ENCODE measurements around the gene FAM83C. TPM values are rescaled to one million over a fixed set of nuclear protein-coding genes. Genes with fewer than 3 reads are reported as not detected.

Gene FAM83C
- total RNA-seq, 4 donors from 2014 or later = not detected

DNA sequence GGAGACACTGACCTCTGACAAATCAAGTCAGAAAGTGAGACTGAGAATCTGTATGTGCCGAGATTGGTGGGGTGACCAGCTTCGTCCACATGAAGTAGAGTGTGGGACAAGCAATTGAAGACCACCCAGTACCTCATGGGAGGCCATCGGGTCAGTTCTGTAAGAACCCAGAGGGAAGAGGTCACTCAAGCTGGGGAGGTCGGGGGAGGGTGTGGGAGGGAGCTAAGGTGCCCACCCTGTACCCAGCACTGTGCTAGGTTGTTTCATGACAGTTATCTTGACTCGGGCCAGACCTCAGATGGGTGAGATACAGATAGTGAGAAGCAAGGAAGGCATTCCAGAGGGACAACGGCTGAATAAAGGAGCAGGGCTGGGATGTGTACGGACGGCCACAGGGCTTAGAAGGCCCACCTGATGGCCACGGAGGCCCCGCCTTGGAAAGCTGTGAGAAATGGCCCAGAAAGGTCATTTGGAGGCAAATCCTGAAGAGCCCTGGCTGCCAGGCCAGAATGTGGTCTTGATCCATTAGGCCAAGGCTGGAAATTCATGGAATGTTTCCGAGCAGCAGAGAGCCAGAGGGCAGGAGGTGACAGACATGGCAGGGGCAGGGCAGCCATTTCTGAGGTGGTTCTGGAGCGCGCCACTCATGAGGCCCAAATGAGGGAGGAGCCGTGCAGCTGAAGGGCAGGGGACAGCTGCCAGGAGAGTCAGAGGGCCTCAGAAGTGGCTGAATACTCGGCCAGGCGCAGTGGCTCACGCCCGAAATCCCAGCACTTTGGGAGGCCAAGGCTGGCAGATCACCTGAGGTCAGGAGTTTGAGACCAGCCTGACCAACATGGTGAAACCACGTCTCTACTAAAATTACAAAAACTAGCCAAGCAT is 22.0 kb downstream of the FAM83C start:
- TF ChIP-seq, protein P1, sequence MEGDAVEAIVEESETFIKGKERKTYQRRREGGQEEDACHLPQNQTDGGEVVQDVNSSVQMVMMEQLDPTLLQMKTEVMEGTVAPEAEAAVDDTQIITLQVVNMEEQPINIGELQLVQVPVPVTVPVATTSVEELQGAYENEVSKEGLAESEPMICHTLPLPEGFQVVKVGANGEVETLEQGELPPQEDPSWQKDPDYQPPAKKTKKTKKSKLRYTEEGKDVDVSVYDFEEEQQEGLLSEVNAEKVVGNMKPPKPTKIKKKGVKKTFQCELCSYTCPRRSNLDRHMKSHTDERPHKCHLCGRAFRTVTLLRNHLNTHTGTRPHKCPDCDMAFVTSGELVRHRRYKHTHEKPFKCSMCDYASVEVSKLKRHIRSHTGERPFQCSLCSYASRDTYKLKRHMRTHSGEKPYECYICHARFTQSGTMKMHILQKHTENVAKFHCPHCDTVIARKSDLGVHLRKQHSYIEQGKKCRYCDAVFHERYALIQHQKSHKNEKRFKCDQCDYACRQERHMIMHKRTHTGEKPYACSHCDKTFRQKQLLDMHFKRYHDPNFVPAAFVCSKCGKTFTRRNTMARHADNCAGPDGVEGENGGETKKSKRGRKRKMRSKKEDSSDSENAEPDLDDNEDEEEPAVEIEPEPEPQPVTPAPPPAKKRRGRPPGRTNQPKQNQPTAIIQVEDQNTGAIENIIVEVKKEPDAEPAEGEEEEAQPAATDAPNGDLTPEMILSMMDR (IDR thresholded peaks at IDR 0.05) = no peak
- TF ChIP-seq POLR2A (IDR thresholded peaks at IDR 0.05) = no peak
- no peaks in the 10 kb centered on the region for H3K4me1 ChIP-seq
- H3K9me3 ChIP-seq = no peaks in the 10 kb centered on the region
- no peak for DNase-seq
- no peaks in the 10 kb centered on the region for H3K36me3 ChIP-seq
- H3K27ac ChIP-seq = no peak overlapping the region
- intact Hi-C loops (cut with DNase I; ENCODE audit: low total_unique reads) = loop anchor here (10.0 kb wide), 1 partner anchor 125 kb away; the partner anchor contains the start of gene EDEM2
- no peaks in the 10 kb centered on the region for H3K27me3 ChIP-seq
- no peak overlapping the region for H3K4me3 ChIP-seq

DNA sequence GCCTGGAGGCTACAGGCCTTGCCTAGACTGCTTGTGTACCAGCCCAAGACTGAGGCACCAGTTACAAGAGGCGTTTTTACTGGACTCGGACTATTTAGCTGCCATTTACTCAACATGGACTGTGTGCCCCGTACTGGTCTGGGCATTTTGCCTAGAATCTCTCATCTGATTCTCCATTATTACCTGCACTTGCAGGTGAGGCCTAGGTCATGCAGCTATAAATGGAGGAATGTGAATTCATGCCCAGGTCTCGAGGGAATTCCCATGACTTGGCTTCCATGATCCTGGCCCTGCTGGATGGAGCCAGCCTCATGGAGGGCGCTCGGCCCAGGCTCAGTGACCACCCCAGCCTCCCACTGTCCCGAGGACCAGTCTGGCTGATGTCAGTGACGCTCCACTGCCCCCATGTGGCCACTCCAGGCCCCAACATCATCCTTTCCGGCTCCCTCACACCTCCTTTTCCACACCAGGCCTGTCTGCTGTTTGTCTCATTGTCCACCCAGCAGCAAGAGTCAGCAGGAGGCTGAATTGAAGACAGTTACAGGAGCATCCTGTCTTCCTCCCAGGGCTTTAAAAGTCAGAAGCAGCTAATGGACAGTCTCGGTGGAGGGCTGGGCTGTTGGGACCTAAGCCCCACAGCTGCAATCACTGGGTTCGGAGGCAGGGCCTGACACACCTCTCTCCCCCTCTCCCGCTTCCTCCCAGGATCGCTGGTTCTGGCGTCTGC is 23.0 kb downstream of the FAM83C start:
- H3K36me3 ChIP-seq = no peaks in the 10 kb centered on the region
- intact Hi-C loops (cut with DNase I; ENCODE audit: low total_unique reads) = no loop called here
- H3K27me3 ChIP-seq = no peaks in the 10 kb centered on the region
- H3K4me1 ChIP-seq = no peaks in the 10 kb centered on the region
- H3K27ac ChIP-seq = peak overlapping the region in 1 of 2 donors; percentile 16
- TF ChIP-seq POLR2A (IDR thresholded peaks at IDR 0.05) = no peak
- TF ChIP-seq, protein P1 (IDR thresholded peaks at IDR 0.05) = peak; percentile 58 to 75 (median 68)
- no peaks in the 10 kb centered on the region for H3K9me3 ChIP-seq
- DNase-seq = peak; percentile 61 to 62
- H3K4me3 ChIP-seq = no peak overlapping the region

DNA sequence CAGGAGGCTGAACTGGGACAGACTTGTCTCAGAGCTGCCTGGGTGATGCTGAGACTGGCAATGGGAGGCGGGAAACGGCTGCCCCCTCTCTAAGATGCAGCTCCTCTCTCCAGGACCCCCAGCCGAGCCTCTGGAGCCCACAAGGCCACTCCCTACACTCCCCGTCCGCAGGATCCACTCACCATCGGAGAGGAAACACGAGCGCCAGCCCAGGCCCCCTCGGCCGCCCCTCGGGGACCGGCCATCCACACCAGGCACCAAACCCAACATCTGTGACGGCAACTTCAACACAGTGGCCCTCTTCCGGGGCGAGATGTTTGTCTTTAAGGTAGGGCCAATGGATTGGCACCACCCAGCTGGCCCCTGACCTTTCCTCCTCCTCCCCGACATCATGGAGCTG is 25.1 kb downstream of the FAM83C start:
- TF ChIP-seq, protein P1 (IDR thresholded peaks at IDR 0.05) = no peak
- no peak for TF ChIP-seq POLR2A (IDR thresholded peaks at IDR 0.05)
- Histone ChIP-seq H3K9me3 (no peaks in the 10 kb centered on the region), H3K27me3 (no peaks in the 10 kb centered on the region), H3K4me1 (peaks cover 0 to 5% of the 10 kb centered on the region in 2 donors), H3K4me3 (no peak overlapping the region), H3K27ac (no peak overlapping the region), H3K36me3 (no peaks in the 10 kb centered on the region)
- DNase-seq = no peak
- intact Hi-C loops (cut with DNase I; ENCODE audit: low total_unique reads) = no loop called here

DNA sequence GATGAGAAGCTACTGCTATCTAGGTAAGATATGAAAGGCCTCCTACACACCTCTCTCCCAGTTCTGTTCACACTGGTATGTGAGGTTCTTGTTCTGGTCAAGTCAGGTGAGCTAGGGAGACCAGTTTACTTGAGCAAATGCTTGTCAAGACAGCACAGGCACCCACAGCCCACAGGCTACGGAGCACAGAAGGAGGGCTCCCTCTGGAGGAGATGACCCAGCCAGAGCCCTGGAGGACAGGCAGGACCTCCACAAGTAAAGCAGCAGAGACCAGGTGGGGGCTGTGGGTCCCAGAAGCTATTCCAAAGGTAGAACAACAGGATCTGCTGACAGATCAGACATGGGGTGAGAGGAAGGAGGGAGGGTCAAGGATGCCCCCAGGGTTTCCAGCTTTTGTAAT is 27.5 kb downstream of the FAM83C start:
- Histone ChIP-seq H3K9me3 (no peaks in the 10 kb centered on the region), H3K4me1 (peaks cover 0 to 5% of the 10 kb centered on the region in 2 donors), H3K27me3 (no peaks in the 10 kb centered on the region), H3K27ac (peak overlapping the region; percentile 52 to 93), H3K4me3 (no peak overlapping the region), H3K36me3 (no peaks in the 10 kb centered on the region)
- intact Hi-C loops (cut with DNase I; ENCODE audit: low total_unique reads) = no loop called here
- no peak for TF ChIP-seq POLR2A (IDR thresholded peaks at IDR 0.05)
- TF ChIP-seq, protein P1 (IDR thresholded peaks at IDR 0.05) = peak in 1 of 4 experiments; percentile 7
- DNase-seq = no peak

Data from uterus (tissue), 4 donors.